Measurements from ENCODE around the gene MYCBPAP. TPM values are rescaled to one million over a fixed set of nuclear protein-coding genes. Genes with fewer than 3 reads are reported as not detected.

MYCBPAP gene
- total RNA-seq, 1 experiment from 2014 or later, result 2.7 TPM

DNA sequence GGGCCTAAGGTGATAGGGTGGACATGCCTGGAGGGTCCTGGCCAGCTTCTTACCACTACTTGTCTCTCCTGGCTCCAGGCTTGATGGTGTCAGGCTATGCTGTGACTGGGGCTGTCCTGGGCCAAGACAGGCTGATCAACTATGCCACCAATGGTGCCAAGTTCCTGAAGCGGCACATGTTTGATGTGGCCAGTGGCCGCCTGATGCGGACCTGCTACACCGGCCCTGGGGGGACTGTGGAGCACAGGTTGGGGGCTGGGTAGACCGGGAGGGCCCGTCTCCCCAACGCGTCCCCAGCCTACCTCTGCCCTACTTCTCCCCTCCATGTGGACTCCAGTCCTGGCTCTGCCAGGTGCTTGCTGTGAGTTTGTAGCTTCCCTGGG lies 43.2 kb downstream of the MYCBPAP start:
- Mint-ChIP-seq H3K36me3 (ENCODE audit: insufficient read depth, unreplicated experiment) (peaks cover 10% of the 10 kb centered on the region), H3K4me3 (ENCODE audit: unreplicated experiment) (no peak overlapping the region), H3K4me1 (ENCODE audit: low read depth, unreplicated experiment) (peaks cover 6% of the 10 kb centered on the region), H3K9me3 (ENCODE audit: unreplicated experiment) (no peaks in the 10 kb centered on the region), H3K27me3 (ENCODE audit: insufficient read depth, unreplicated experiment) (no peaks in the 10 kb centered on the region), H3K27ac (ENCODE audit: unreplicated experiment) (no peak overlapping the region)
- no peaks in the 10 kb centered on the region for H3K9me3 ChIP-seq
- intact Hi-C loops (cut with micrococcal nuclease; ENCODE audit: unreplicated experiment), result loop anchor here (1.0 kb wide), 1 partner anchor 75 kb away; no protein-coding TSS in a partner anchor
- no TSS peak for BruUV-seq (replicated peaks)
- peaks cover 14% of the 10 kb centered on the region for H3K4me1 ChIP-seq
- TF ChIP-seq, protein P1, sequence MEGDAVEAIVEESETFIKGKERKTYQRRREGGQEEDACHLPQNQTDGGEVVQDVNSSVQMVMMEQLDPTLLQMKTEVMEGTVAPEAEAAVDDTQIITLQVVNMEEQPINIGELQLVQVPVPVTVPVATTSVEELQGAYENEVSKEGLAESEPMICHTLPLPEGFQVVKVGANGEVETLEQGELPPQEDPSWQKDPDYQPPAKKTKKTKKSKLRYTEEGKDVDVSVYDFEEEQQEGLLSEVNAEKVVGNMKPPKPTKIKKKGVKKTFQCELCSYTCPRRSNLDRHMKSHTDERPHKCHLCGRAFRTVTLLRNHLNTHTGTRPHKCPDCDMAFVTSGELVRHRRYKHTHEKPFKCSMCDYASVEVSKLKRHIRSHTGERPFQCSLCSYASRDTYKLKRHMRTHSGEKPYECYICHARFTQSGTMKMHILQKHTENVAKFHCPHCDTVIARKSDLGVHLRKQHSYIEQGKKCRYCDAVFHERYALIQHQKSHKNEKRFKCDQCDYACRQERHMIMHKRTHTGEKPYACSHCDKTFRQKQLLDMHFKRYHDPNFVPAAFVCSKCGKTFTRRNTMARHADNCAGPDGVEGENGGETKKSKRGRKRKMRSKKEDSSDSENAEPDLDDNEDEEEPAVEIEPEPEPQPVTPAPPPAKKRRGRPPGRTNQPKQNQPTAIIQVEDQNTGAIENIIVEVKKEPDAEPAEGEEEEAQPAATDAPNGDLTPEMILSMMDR (IDR thresholded peaks at IDR 0.05; ENCODE audit: insufficient read depth in 1 of 2, low read depth in 1 of 2, low read length in 1 of 2, severe bottlenecking in 1 of 2, unreplicated experiment in 1 of 2), result no peak
- no peak for DNase-seq
- peaks cover 8% of the 10 kb centered on the region for H3K36me3 ChIP-seq (ENCODE audit: control insufficient read depth, insufficient read depth, low read length)
- H3K4me3 ChIP-seq (ENCODE audit: low read depth, low read length), result no peak overlapping the region
- ChIA-PET POLR2A (interaction anchor here (0.5 to 2.3 kb wide), 10 partner anchors 9 to 234 kb away, joined by 3 to 14 read pairs (median 6); partner anchors contain the start of genes CACNA1G and LUC7L3), CTCF (interaction anchor here (0.5 to 5.6 kb wide), 50 partner anchors 9 to 393 kb away, joined by 3 to 272 read pairs (median 4); partner anchors contain the start of genes CACNA1G, EPN3, LUC7L3 and RSAD1)
- no peaks in the 10 kb centered on the region for H3K27me3 ChIP-seq (replicated peaks; ENCODE audit: control insufficient read depth, insufficient read depth, low read length)

DNA sequence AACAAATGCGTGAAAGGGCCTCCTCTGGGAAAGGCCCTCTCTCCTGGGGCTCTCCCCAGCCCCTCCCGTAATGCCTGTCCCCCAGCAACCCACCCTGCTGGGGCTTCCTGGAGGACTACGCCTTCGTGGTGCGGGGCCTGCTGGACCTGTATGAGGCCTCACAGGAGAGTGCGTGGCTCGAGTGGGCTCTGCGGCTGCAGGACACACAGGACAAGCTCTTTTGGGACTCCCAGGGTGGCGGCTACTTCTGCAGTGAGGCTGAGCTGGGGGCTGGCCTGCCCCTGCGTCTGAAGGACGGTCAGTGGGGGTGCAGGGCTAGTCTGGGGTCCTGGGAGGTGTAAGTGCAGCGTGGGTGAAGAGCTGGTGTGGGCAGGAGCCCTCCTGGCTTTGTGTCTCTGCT lies 43.6 kb downstream of the MYCBPAP start:
- Histone ChIP-seq H3K4me1 (peaks cover 10% of the 10 kb centered on the region), H3K4me3 (ENCODE audit: low read depth, low read length) (no peak overlapping the region), H3K27me3 (replicated peaks; ENCODE audit: control insufficient read depth, insufficient read depth, low read length) (no peaks in the 10 kb centered on the region), H3K9me3 (no peaks in the 10 kb centered on the region), H3K36me3 (ENCODE audit: control insufficient read depth, insufficient read depth, low read length) (peaks cover 8% of the 10 kb centered on the region)
- Mint-ChIP-seq H3K36me3 (ENCODE audit: insufficient read depth, unreplicated experiment) (peaks cover 13% of the 10 kb centered on the region), H3K27ac (ENCODE audit: unreplicated experiment) (no peak overlapping the region), H3K27me3 (ENCODE audit: insufficient read depth, unreplicated experiment) (no peaks in the 10 kb centered on the region), H3K4me3 (ENCODE audit: unreplicated experiment) (no peak overlapping the region), H3K4me1 (ENCODE audit: low read depth, unreplicated experiment) (peaks cover 1% of the 10 kb centered on the region), H3K9me3 (ENCODE audit: unreplicated experiment) (no peaks in the 10 kb centered on the region)
- ChIA-PET CTCF (interaction anchor here (1.2 to 5.6 kb wide), 8 partner anchors 8 to 146 kb away, joined by 3 to 118 read pairs (median 4); partner anchors contain the start of gene CACNA1G), POLR2A (interaction anchor here (0.7 kb wide), 1 partner anchor 9 kb away, joined by 3 read pairs; the partner anchor contains the start of gene CACNA1G)
- DNase-seq, result no peak
- BruUV-seq (replicated peaks), result no TSS peak
- intact Hi-C loops (cut with micrococcal nuclease; ENCODE audit: unreplicated experiment), result loop anchor here (1.0 kb wide), 1 partner anchor 74 kb away; no protein-coding TSS in a partner anchor
- TF ChIP-seq, protein P1 (IDR thresholded peaks at IDR 0.05; ENCODE audit: insufficient read depth in 1 of 2, low read depth in 1 of 2, low read length in 1 of 2, severe bottlenecking in 1 of 2, unreplicated experiment in 1 of 2), result no peak

DNA sequence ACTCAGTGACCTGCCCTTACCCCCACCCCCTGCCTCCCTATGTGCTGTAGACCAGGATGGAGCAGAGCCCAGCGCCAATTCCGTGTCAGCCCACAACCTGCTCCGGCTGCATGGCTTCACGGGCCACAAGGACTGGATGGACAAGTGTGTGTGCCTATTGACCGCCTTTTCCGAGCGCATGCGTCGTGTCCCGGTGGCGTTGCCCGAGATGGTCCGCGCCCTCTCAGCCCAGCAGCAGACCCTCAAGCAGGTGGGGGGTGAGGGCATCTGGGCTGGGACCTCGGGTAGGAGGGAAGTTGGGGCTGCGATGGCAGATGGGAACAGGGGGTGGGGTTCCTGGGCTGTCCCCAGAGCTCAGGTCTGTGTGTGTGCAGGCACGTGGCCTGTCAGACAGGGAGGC lies 46.0 kb downstream of the MYCBPAP start:
- no peaks in the 10 kb centered on the region for H3K9me3 Mint-ChIP-seq (ENCODE audit: unreplicated experiment)
- ChIA-PET POLR2A (interaction anchor here (0.6 to 1.1 kb wide), 2 partner anchors 11 to 66 kb away, joined by 3 read pairs; no protein-coding TSS in a partner anchor), CTCF (no interaction called here)
- H3K36me3 Mint-ChIP-seq (ENCODE audit: insufficient read depth, unreplicated experiment), result peaks cover 24% of the 10 kb centered on the region
- no TSS peak for BruUV-seq (replicated peaks)
- no peak overlapping the region for H3K4me3 Mint-ChIP-seq (ENCODE audit: unreplicated experiment)
- H3K4me1 ChIP-seq, result peaks cover under 1% of the 10 kb centered on the region; the same call in 1 of the 2 replicates
- H3K9me3 ChIP-seq, result no peaks in the 10 kb centered on the region
- no peaks in the 10 kb centered on the region for H3K27me3 ChIP-seq (replicated peaks; ENCODE audit: control insufficient read depth, insufficient read depth, low read length)
- H3K4me3 ChIP-seq (ENCODE audit: low read depth, low read length), result no peak overlapping the region
- H3K27me3 Mint-ChIP-seq (ENCODE audit: insufficient read depth, unreplicated experiment), result no peaks in the 10 kb centered on the region
- H3K27ac Mint-ChIP-seq (ENCODE audit: unreplicated experiment), result no peak overlapping the region
- no peaks in the 10 kb centered on the region for H3K4me1 Mint-ChIP-seq (ENCODE audit: low read depth, unreplicated experiment)
- no peak for DNase-seq
- H3K36me3 ChIP-seq (ENCODE audit: control insufficient read depth, insufficient read depth, low read length), result peaks cover 8% of the 10 kb centered on the region
- intact Hi-C loops (cut with micrococcal nuclease; ENCODE audit: unreplicated experiment), result no loop called here
- TF ChIP-seq, protein P1 (IDR thresholded peaks at IDR 0.05; ENCODE audit: insufficient read depth in 1 of 2, low read depth in 1 of 2, low read length in 1 of 2, severe bottlenecking in 1 of 2, unreplicated experiment in 1 of 2), result no peak
